ENCODE results near the gene HSPG2. TPM values are rescaled to one million over a fixed set of nuclear protein-coding genes. Genes with fewer than 3 reads are reported as not detected.

HSPG2 gene
- total RNA-seq, 1 donor from 2014 or later = 887 TPM

- ATAC-seq (peak; percentile 68), DNase-seq (ENCODE audit: low spot score) (peak; percentile 92)
- intact Hi-C loops (cut with DNase I) = no loop called here
These were observed 437 bp upstream of the HSPG2 start for GRCh38 chr1:21937372-21938121.

DNA sequence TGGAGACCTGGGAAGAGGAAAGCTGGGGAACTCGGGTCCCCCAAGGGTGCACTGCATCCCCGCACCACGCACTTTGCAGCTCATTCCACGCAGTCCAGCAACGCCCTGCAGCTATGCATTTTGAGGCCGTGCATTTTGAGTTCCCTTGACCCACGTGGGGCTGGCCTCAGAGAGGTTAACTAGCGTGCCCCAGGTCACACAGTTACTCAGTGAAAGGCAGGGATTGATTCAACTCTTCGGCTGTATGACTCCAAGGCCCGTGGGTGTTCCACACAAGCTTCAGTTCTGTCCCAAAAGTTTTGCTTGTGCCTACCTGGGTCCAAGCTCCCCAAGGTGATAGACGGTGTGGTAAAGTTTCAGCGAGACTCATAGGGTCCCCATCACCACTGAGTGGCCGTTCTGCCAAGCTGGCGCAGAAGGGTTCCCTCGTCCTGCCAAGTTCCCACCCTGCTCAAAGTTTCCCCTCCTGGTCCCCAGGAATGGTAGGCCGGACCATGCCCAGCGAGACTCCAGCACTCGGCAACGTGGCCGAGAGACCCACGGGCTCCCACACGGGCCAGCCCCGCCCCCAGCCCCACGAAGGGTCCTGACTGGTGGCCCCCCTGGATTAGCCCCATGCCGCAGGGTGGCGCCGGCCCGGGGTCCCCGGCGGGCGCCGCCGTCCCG is 611 bp downstream of the HSPG2 start:
- ATAC-seq (no peak), DNase-seq (ENCODE audit: low spot score) (no peak)
- intact Hi-C loops (cut with DNase I) = no loop called here

GRCh38 chr1:21935891-21936365 is 1.2 kb downstream of the HSPG2 start:
- intact Hi-C loops (cut with DNase I) = no loop called here
- DNase-seq (ENCODE audit: low spot score) = no peak
- no peak for ATAC-seq

- ATAC-seq (no peak), DNase-seq (ENCODE audit: low spot score) (no peak)
- intact Hi-C loops (cut with DNase I) = no loop called here
These were observed 1.7 kb downstream of the HSPG2 start for GRCh38 chr1:21935393-21935804.

GRCh38 chr1:21933397-21934248 is 3.5 kb downstream of the HSPG2 start:
- DNase-seq (ENCODE audit: low spot score) = no peak
- ATAC-seq = no peak
- intact Hi-C loops (cut with DNase I) = no loop called here

DNA sequence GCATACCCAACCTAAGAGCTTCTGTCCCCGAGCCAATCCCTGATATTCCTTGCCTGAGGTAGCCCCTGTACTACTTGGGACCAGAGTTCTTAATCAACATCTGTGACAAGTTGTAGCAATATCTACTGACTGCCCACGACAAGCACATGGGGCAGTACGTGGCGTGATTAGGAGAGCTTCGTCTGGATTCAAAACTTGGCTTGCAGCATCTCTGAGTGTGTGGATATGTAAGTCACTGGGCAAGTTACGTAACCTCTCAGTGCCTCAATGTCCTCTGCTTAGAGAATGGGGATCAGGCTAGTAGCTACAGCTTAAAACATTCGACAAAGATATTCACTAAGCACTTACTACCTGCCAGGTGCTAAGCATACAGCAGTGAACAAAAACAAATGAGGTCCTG is 5.0 kb downstream of the HSPG2 start:
- ATAC-seq (peak; percentile 67), DNase-seq (ENCODE audit: low spot score) (no peak)
- intact Hi-C loops (cut with DNase I) = no loop called here

- intact Hi-C loops (cut with DNase I) = no loop called here
- ATAC-seq = peak; percentile 67
These were observed 5.7 kb downstream of the HSPG2 start for GRCh38 chr1:21931171-21932093.

DNA sequence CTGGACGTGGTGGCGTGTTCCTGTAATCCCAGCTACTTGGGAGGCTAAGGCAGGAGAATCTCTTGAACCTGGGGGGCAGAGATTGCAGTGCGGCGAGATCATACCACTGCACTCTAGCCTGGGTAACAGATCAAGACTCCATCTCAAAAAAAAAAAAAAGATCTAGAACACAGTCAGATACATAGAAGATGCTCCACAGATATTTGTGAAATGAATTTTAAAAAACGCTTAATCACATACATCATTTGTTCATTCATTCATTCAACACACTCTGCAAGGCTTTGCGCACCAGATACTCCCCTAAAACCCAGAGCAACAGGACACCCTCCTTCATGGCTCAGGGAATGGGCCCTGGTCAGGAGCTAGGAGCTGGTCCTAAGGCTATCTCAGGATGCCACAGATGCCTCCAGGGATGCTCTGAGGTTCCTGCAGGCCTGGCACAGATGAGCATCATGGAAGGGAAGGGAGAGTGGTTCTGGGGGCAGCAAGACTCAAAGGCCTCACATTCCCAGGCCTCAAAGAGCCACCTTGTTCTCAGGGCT is 6.4 kb downstream of the HSPG2 start:
- no peak for DNase-seq (ENCODE audit: low spot score)
- intact Hi-C loops (cut with DNase I) = no loop called here
- ATAC-seq = no peak

More at GRCh38 chr1:21931171-21932093, 5.7 kb downstream of the HSPG2 start:
- peak; percentile 88 for DNase-seq (ENCODE audit: low spot score)

- ATAC-seq (no peak), DNase-seq (ENCODE audit: low spot score) (no peak)
- intact Hi-C loops (cut with DNase I) = no loop called here
These were observed 7.0 kb downstream of the HSPG2 start for GRCh38 chr1:21930080-21930571.

GRCh38 chr1:21927533-21928237 is 9.4 kb downstream of the HSPG2 start:
- DNase-seq (ENCODE audit: low spot score) = peak; percentile 71
- intact Hi-C loops (cut with DNase I) = no loop called here
- ATAC-seq = peak; percentile 77

DNA sequence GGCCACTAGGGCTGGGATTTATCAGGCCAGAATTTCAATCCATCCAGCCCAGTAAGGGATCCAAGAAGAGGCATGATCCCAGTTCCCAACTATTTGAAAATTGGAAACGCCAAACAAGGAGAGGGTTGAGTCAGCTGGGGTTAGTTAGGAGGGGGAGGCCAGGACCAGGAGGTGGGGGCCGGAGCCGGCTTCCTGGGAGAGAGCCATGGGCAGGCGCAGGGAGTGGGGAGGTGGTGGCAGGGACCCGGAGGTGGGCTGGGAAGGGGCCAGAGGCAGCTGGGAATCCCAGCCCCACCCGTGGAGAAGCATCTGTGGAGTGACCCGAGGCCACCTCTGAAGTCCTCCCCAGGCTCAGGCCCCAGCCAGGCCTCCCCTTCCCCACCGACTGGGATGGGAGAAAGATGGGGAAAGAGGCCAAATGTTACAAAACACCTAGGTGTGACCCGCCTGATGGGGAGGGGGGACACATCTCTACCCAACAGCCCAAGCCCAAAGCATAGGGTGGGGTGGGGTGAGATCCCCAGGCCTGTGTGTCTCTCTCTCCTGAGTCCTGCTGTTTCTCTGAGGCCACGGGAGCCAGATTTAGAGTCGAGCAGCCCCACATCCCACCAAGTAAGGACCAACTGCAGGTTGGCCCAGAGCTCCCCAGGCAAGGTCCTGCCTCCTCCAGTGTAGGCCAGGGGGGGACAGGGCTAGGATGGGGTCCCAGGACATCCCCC is 10.1 kb downstream of the HSPG2 start:
- intact Hi-C loops (cut with DNase I) = no loop called here

GRCh38 chr1:21926065-21926464 is 11.0 kb downstream of the HSPG2 start:
- no peak for DNase-seq (ENCODE audit: low spot score)
- ATAC-seq = no peak
- intact Hi-C loops (cut with DNase I) = no loop called here

More for the DNA sequence above, 10.1 kb downstream of the HSPG2 start:
- peak; percentile 70 for ATAC-seq
- peak; percentile 79 for DNase-seq (ENCODE audit: low spot score)

DNA sequence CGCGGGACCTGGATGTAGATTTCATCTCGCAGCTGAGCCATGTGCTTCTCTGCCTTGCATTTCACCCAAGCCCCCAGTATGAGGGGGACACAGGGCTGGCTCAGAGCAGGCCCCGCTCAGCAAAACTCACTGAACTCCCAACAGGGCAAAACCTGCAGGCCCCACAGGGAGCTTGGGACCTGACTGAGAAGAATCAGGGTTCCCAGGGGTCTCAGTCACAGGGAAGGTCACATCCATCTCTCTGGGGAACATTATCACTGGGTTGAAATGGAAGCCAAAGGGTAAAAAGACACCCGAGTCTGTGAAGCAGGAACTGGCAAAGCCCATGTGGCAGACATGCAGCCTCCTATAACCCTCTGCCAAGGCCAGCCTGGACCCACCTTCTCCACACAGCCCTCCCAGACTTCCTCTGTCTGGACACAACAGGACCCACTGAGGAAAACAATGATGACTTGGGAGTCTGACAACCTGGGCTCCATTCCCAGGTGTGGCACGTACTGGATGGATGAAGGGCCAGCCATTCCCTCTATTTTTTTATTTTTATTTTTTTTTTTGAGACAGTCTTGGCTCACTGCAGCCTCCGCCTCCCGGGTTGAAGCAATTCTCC is 11.7 kb downstream of the HSPG2 start:
- ATAC-seq (no peak), DNase-seq (ENCODE audit: low spot score) (no peak)
- intact Hi-C loops (cut with DNase I) = no loop called here

GRCh38 chr1:21924503-21925005 is 12.6 kb downstream of the HSPG2 start:
- intact Hi-C loops (cut with DNase I) = no loop called here
- no peak for DNase-seq (ENCODE audit: low spot score)
- ATAC-seq = no peak

- intact Hi-C loops (cut with DNase I) = no loop called here
- DNase-seq (ENCODE audit: low spot score) (no peak), ATAC-seq (no peak)
These were observed 14.8 kb downstream of the HSPG2 start for GRCh38 chr1:21922090-21923013.

All from sciatic nerve (tissue), 2 donors.